Stimulated activated CD8-positive, alpha-beta memory T cell treated with anti-CD3 and anti-CD28 coated beads, Interleukin-12 subunit alpha, Interleukin-12 subunit beta, amount 100 ng/mL, for 24 hours (primary cell): ENCODE data around the gene MRPS31.

ENCODE experiments used
- DNase-seq: peaks from one replicate; pipeline ENCODE4 v3.0.0-alpha.2; 2020; ENCODE audit errors: extremely low read depth

The MRPS31 gene

GRCh38 chr13:40770934-40771618 is at the start of gene MRPS31:
Gene MRPS31, minus strand, starts transcription at chr13:40771190. Its CDS starts 54 bp downstream, at chr13:40771136.
- DNase-seq = peak; percentile 87

- no peak for DNase-seq
Measured at GRCh38 chr13:40819797-40820315, 48.9 kb upstream of the MRPS31 start.

- no peak for DNase-seq
Measured at GRCh38 chr13:40818926-40819325, 47.9 kb upstream of the MRPS31 start.

- no peak for DNase-seq
Measured at GRCh38 chr13:40814803-40815202, 43.8 kb upstream of the MRPS31 start.

DNA sequence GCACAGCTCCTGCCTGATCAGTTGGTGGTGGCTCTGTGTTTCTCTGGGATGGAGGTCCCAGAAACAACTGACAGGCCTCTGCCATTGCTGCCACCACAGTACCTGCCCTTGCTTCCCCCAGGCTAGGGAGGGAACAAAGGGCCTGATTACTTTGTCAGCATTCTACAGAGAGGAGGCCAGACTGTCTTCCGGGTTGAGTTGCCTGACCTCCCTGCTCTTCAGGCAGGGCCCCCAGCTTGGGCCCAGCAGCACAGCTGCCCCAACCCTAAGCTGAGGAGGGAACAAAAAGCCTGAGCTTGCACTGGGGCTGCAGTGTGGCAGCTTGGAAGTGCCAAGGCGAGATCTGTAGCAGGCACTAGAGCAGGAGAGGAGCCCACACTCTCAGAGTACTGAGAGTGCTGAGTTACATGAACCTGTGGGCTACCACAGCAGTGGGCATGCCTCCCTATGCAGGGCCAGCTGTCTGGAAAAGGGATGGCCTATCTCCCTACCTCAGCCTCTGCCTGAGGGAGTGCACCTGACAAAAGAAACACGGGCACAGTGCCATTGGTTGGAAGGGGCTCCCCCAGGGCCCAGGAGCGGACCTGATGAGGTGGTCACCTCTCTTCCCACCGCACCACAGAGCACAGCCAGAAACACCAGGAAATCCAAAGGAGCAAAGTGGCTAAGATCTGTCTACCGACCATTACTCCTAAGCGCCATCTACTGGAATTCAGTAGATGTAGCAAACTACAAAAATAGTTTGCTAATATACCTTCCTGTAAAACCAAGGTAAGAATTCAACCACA is 42.9 kb upstream of the MRPS31 start:
- no peak for DNase-seq

DNA sequence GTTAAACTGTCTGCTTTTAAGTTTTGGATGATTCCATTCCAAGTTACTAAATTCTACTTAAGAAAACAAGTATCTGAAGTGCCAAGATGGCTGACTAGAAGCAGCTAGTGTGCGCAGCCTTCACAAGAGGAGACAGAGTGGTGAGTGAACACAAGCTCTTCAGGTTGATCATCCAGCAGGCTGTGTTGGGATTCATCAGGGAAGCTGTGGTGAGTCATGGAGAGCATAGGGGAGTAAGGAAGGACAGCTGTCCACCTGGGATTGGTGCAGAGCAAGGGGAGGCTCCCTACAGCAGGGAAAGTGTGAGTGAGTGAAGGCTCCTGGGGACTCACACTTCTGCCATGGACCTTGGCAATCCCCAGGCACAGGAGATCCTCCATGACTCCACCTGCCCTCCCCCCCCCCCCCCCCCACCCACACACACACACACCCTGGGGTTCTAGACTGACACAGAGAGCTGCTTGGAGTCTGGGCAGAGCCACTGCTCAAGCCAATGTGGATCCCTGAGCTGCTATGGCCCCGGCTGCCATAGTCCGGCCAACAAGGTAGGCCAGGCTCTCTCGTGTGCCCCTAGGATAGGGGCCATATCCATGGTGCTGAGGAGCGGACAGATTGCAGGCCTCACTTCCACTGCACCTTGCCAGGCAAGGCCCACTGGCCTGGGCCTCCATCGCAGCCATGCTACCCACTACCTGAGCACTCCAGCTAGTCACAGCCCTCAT is 41.9 kb upstream of the MRPS31 start:
- DNase-seq = no peak

DNA sequence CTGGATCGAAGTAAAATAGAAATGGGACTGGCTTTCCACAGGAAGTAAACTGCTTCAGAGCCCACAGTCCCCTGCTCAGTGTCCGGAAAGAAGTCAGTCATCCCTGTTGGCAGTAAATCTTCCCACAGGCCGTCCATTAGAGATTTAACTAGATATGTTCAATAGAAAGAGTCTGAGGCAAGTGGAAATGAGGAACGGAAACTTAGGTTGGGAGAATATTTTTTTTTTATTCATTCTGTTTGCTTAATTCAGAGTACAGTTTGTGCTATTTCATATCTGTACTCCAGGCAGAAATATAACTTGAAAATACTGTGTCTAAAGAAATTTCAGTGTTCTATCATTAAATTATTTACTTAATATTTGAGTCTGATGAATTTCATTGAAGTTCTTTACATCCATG is 41.1 kb upstream of the MRPS31 start:
- no peak for DNase-seq

DNA sequence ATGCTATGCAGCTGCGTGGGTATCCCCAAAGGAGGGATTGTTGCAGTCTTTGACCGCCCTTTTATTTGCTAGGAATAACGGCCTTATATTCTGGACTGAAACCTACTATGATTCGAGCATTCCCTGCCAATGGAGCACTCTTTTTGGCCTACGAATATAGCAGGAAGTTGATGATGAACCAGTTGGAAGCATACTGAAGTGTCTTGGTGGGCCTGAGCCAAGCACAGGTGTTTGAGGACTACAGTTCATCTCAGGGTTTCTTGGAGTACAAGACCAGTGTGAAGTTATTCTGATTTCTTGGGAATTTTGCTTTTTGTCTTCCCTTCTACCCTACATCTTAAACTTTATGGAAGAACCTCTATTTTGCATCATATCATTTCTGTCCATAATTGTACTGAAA is 38.5 kb upstream of the MRPS31 start:
- DNase-seq = no peak

DNA sequence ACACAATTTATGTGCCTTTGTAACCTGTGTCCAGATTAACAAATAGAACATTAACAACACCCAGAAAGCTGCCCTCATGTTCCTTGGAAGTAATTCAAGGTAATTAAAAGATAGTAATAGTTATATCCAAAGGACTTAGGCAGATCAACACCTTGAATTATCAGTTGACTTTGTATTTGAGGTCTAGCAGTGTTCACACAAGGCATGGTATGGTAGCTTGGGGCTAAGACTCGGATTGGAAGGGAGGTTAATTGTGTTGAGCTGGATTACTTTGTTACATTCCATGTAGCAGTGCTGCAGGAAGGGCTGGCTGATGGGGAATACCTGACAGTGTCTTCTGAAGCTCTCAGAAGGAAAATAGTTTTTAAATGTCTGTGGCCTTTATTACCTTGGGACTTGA is 35.3 kb upstream of the MRPS31 start:
- no peak for DNase-seq

GRCh38 chr13:40803316-40803715 is 32.3 kb upstream of the MRPS31 start:
- DNase-seq = no peak

- no peak for DNase-seq
Measured at GRCh38 chr13:40801255-40802217, 30.5 kb upstream of the MRPS31 start.

DNA sequence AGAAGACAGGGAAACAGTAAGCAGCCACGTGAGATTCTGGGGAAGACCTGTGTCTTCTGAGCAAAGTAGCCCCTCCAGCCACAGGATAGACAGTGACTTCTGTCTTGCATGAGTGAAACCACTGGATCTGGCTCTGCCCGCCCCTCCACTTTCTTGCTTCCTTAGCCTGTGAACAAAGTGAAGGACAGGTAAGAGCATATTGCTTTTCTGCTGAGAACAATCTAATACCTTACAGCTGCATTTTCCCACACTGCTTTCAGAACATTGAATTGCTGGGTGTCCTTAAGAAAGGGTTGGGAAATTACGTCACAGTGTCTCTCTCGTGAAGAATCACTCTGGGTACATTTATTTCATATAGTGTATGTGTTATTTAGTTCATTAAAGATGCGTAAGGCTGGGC is 29.6 kb upstream of the MRPS31 start:
- no peak for DNase-seq

DNA sequence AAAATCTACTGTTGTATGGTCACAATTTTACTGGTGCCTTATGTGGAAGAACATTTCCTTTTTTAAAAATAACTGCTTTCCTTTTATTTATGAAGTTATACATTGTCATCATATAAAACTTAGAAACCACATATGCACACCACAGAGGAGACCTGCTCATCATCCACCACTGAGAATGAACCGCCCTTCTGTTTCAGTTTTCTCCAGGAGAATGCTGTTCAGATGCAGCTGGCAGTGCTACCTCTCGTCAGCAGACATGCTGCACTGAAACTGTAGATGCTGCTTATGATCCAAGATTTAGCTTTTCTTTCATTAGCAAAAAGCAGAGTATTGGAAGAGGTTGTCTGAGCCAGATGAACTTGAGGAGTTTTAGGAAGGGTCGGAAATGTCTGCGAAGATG is 28.5 kb upstream of the MRPS31 start:
- DNase-seq = no peak

DNA sequence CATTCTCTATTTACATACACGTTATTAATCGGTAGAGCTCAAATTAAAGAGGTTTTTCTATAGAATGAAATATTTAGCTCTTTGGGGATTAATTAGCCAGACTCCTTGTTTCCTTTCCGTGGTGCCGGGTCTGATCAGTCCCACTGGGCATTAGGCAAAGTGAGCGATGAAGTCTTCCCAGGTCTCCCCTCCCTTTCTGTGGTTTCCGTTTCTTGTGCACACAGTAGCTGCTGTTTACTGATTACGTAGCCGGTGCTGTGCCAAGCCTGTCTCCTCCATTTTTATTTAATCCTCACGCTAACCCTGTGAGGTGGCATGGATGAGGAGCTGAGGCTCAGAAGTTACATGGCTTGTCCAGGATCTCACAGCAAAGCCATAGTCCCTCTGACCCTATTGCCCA is 27.4 kb upstream of the MRPS31 start:
- no peak for DNase-seq

DNA sequence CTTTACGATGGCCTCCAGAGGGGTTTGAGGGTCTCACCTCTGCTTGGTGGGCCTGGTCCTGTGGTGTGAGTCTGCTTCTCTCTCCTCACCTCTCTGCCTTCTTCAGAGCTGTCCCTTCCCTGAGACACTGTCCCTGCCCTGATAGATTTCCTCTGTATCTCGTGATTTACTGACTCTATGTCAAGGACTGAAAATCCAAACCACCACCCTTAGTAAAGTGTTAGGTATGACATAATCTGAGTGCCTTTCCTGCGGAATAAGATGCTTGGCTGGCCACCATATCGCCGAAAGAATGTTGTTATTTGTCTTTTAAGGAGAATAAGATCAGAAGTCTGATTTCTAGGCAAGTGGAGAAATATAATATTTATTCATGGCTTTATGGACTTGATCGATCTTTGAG is 25.7 kb upstream of the MRPS31 start:
- no peak for DNase-seq

- DNase-seq = no peak
Measured at GRCh38 chr13:40794414-40795368, 23.7 kb upstream of the MRPS31 start.

- no peak for DNase-seq
Measured at GRCh38 chr13:40793339-40793738, 22.3 kb upstream of the MRPS31 start.

DNA sequence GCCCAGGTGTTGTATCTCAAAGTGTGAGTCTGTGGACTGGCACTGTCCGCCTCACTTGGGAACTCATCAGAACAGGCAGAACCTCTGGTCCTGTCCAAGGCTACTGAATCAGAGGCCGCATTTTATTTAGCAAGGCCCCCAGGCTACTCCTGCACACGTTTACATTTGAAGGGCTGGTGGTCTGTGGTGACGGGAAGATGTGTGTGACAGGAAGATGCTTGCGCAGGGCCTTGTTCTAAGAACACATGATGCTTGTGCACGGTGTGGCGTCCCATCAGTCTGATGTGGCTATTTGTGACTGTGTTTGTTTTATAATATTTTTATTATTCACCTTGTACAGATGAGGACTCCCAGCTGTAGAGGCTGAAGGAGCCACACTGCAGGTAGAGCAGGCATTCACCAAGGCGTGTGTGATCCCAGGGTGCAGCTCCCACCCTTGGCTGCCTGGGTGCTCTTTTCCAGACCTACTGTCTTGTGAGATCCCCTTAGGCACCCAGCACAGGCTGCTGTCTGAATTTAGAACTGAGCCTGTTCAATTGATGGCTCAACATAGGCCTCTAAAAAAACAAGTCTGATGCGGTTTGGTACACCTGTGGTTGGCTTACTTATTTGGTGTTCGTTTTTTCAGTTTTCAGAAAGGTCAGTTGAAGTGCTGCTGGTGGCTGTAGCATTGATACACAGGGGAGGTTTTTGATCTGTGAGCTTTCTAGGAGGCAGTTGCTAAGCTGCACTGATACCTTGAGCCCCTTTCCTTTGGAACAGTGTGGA is 21.5 kb upstream of the MRPS31 start:
- DNase-seq = no peak

GRCh38 chr13:40790154-40790616 is 19.2 kb upstream of the MRPS31 start:
- no peak for DNase-seq
